NCI-H2029 (cell line): ENCODE results near the gene CD151.

Source experiments
- DNase-seq: peaks from one replicate; lab custom pipeline; 2025; lab: John Stamatoyannopoulos, UW

Gene CD151

GRCh38 chr11:843086-843734 lies 10.5 kb downstream of the CD151 start:
- DNase-seq = no peak

GRCh38 chr11:843818-844692 lies 11.3 kb downstream of the CD151 start:
- DNase-seq = no peak

- no peak for DNase-seq
These were observed 12.2 kb downstream of the CD151 start for GRCh38 chr11:844693-845644.

DNA sequence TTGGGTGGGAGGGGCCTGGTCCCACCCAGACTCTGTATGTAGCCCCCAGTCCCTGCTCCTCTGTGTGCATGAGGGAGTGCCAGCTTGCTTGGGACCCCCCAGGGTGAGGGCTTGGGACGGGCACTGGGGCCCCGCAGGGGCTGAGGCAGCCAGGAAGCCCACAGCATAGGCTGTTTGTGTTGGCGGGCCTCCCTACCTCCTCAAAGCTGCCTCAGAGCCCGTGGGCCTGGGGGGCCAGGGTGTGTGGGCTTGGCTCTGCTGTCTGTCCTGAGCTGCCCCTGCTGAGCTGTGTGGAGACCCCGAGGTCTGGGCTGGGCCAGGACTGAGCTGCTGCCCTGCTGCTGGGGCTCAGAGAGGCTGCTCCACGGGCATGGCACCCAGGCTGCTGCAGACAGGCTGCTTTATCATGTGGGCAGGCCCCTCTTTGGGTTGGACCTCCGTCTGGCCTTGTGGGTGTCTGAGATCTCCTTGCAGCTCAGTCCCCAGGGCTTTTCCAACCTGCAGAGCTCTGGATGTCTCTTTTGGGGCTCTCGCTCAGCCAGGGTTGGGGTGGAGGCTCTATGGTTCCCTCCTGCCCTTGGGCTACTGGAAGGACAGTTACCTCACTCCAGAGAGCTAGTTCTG lies 13.2 kb downstream of the CD151 start:
- no peak for DNase-seq

- no peak for DNase-seq
These were observed 13.8 kb downstream of the CD151 start for GRCh38 chr11:846496-847098.

GRCh38 chr11:847876-848275 lies 15.1 kb downstream of the CD151 start:
- DNase-seq = no peak

DNA sequence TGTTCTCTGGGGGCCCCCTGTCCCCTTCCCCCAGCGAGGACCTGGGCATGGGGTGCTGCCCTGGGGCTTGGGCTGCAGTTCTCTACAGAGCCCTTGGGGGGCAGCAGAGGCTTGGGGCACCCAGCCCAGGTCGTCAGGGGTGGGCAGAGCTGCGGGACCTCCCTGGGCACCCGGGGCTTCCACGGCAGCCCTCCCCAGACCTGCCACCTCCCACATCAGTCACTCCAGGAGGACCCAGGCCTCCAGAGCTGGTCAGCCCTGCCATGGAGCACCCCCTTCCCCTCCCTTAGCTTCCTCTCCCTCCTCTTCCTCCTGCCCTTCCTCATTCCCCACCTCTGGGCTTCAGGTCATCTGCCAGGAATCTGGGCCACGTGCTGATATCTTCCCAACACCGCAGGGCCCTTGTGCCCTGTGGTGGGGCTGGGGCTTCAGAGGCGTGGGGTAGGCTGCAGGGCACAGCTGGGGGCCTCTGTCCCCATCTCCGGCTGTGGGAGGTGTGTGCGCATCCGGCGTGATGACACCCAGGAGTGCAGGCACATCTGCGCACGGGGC lies 15.7 kb downstream of the CD151 start:
- DNase-seq = no peak

DNA sequence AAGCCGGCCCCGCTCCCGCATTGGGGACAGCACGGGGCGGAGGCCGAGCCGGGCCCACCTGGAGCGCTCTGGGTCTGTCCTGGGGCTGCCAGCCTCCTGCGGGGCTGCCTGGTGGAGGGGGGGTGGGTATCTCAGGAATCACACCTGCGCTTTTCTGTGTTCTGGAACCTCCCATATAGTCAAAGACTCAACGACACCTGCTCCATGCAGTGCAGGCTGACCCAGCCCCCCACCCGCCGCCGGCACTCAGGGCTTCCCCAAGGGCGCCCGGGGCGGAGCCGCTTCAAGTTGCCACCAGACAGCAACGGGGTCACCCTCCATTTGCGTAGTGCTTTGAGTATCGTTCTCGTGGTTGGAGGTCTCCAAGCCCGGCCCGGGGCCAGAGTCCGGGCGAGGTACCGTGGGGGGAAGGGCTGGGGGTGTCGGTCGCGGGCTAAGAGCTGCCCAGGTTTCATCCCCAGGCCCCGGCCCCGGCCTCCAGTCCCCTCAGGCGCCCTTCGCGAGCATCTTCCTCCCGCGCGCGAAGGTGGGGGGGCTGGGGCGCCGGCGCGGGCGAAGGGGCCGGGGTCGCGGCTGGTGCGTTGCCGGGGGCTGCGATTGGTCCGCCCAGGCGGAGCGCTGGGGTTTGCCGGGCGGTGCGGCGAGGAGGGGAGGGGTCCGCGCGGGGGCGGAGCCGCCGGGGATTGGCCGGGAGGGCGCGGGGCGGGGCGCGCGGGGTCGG lies 16.5 kb downstream of the CD151 start:
- DNase-seq = no peak

GRCh38 chr11:849951-850774 lies 17.4 kb downstream of the CD151 start:
- no peak for DNase-seq

- no peak for DNase-seq
These were observed 18.3 kb downstream of the CD151 start for GRCh38 chr11:850775-851763.

GRCh38 chr11:852762-853161 lies 20.0 kb downstream of the CD151 start:
- DNase-seq = no peak

DNA sequence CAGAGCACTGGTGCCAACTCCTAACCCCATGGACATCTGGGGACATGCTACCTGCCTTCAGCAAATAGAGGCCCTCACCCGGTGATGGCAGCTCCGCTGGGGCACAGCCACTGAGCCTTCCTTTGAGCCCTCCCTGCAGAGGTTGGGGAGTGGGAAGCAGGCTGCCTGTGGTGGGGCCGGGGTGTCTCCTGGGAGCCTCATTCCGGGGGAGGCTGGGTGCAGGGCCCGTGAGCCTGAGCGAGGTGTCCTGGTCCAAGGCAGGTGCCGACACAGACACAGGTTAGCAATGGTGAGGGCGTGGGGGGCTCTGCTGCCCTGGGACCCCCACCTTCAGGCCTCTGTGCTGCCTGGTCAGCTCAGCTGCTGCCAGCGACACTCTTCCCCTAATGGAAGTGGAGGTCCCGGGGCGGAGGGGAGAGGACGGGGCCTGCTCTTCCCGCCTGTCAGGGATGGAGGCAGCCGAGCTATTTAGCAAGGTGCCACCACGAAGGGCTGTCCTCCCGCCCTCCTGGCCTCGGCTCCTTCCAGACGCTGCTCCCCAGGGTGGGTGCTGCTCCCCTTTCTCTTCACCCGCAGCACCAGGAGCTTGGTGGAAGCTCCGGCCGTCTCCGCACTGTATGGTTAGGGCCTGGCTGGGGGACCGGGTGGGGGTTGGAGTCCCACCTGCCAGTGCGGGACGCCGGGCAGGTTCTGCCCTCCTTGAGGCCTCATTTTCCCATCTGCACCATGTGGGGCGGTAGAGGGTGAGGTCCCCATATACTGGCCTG lies 21.1 kb downstream of the CD151 start:
- DNase-seq = no peak

- no peak for DNase-seq
These were observed 22.0 kb downstream of the CD151 start for GRCh38 chr11:854601-855329.

DNA sequence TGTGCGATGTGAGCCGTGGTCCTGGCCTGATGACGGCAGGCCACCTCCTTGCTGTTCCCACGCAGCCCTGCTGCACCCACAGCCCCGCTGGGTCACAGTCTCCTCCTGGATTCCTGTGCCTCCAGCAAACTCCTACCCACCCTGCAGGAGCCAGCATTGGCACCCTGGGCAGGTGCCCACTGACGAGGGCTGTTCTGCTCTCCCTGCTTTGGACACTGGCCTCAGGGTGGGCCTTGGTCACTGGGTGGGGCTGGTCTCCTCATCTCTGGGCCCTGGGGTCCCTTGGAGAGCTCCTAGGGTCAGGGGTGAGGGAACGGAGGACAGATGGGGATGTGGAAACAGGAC lies 22.6 kb downstream of the CD151 start:
- DNase-seq = no peak

- DNase-seq = no peak
These were observed 23.0 kb downstream of the CD151 start for GRCh38 chr11:855796-856195.

- DNase-seq = no peak
These were observed 23.6 kb downstream of the CD151 start for GRCh38 chr11:856397-856796.
